Middle frontal gyrus (tissue), 1 donor: ENCODE measurements around the gene MYO1C.
"Not testable (repeated sequence)": the region's sequence is repeated elsewhere in the genome, so short reads cannot be mapped to it uniquely, and the experiment has no call there.

Source experiments
- DNase-seq: peaks from one replicate; pipeline ENCODE4 v3.0.0-alpha.2; 2015; ENCODE audit warnings: low spot score; ENCODE audit errors: extremely low spot score

MYO1C gene

DNA sequence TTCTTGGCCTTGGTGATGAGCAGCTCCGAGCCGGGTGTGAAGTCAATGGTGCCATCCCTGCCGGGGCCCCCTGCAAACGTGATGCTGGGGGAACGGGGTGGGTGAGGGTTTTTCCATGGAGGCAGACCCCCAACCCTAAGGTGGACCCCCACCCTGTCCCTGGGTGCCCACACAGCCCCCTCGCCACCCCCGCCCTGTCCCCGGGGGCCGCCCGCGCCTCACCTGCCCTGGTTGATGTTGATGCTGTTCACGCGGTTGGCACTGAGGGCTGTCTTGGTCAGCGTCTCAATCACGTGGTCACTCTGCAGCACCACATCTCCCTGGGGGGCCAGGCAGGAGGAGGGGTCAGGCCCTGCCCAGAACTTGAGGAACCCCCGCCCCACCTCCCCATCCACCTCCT, 25.2 kb downstream of the MYO1C start:
- DNase-seq, result no peak

DNA sequence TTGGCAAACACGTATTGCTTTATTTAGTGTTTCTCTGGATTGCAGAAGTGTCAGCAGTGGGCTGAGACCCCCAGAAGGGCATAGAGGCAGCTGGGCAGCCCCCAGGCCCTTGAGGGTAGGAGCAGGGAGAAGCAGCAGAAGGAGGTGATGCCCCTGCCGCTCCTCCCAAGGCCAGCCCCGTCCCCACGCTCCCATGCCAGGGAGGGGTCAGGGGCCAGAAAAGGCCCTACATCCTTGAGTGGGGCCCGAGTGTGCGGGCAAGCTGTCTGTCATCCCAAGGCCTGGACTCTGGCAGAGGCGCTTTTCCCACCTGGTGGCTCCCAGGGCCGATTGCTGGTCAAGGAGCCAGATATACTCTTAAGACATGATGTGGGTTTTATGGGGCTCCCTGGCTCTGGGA, 28.3 kb downstream of the MYO1C start:
- no peak for DNase-seq

DNA sequence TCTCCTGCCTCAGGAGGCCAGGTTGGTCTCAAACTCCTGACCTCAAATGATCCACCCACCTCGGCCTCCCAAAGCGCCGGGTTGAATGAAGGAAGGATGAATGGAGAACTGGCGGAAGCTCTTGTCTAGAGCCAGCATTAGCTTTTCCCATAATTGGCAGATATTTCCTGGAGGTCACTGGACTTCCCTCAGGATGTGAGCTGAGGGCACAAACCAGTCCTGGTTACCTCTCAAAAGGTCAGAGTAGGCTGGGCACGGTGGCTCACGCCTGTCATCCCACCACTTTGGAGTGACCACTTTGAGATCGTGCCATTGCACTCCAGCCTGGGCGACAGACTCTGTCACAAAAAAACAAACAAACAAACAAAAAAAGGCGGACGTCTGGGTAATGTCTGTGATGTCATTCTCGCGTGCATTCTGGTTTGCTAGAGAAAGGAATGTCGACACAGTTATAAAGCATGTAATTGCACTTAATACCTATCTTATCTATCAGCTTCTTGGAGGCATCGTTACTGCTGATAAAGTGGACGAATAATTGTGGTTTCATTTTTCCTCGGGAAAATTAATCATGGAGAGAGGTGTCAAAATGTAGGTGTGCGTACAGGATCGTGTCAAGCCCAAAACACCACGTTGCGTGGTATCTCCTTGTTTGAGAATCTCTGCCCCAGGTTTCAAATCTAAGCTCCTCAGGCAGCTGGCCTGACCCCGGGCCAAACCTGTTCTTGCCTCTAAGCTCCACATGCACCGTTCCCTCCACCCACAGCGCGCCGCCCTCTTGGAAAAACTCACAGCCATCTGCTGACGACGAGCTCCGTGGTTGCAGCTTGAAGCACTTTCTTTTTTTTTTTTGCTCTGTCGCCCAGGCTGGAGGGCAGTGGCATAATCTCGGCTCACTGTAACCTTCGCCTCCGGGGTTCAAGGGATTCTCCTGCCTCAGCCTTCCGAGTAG, 30.0 kb downstream of the MYO1C start:
- DNase-seq, result no peak

DNA sequence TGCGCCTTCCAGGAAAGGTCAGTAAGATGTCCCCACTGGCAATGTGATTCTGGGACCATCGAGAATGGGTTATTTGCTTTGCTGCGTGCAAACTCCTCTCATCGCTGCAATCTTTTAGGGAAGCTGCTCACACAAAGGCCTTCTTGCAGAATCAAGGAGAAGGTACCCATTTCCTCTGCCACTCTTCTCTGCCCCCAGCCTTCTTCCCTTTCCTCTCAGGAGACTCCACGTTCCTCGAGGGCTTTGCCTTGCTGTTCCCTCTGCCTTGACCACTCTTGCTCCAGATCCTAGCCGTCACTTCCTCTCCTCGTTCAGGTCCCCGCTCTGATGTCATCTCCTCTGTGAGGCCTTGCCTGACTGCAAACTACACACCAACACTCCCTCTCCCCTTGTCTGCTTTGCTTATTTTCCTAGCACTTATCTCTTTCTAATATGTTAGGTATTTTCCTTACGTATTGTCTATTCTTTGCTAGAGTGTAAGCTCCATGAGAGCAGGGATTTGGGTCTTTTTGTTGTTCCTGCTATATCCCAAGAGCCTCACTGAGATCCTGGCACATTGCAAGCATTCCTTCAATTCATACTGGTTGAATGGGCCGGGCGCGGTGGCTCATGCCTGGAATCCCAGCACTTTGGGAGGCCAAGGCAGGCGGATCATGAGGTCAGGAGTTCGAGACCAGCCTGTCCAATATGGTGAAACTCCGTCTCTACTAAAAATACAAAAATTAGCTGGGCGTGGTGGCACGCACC, 31.1 kb downstream of the MYO1C start:
- DNase-seq, result no peak

DNA sequence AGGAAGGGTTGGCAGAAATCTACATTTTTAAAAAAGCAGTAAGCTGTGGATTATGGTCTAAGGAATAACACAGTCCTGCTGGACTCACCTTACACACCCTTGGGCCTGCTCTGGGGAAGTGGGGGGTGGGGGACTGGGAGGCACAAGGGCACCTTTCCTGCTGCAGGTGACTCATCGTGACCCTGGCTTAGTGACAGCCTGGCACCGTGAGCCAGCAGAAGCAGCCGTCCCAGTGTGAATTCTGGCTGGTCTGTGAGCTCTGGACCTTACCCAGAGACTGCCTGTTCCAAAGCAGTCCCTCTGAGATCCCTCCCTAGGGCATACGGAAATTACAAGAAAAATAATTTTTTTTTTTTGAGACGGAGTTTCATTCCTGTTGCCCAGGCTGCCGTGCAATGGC, 32.3 kb downstream of the MYO1C start:
- no peak for DNase-seq

DNA sequence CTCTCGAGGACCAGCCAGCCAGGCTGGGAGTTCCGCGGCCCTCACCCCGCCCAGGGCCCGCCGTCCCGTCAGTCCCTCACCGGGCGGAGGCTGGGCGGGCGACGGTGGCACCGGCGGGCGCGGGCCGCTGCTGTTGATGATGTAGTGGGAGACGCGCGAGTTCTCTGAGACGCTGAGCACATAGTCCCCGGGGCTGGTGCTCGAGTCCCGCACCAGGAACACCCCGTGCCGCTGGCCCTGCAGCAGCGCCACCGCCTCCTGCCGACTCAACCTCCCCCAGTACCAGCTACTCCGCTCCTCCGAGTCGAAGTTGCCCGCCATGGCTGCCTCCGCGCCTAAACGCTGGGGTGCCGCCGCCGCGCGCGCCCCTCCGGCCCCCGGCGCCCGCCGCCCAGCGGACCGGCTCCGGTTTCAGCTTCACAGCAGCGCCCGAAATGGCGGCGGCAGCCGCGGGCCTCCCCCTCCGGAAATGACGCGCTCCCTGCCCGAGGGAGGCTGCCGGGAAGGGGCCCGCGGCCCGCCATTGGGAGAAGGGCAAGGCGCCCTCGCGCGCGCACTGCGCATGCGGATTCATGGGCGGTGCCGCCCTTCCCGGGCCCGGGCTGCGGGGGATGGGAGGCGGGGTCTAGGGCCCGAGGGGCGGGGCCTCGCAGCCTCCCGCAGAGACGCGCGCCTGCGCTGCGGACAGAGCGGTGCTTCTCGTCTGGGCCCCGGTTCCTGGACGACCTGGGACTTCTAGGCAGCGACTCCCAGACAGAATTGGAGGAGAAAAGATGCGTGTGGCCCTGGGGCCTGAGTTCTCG, 36.5 kb downstream of the MYO1C start, which contains the start of gene CRK:
Gene CRK (minus strand): TSS at position 436 of the 803 bp plus-strand sequence. CDS start 115 bp downstream, at position 321.
- DNase-seq, result peak; percentile 94

DNA sequence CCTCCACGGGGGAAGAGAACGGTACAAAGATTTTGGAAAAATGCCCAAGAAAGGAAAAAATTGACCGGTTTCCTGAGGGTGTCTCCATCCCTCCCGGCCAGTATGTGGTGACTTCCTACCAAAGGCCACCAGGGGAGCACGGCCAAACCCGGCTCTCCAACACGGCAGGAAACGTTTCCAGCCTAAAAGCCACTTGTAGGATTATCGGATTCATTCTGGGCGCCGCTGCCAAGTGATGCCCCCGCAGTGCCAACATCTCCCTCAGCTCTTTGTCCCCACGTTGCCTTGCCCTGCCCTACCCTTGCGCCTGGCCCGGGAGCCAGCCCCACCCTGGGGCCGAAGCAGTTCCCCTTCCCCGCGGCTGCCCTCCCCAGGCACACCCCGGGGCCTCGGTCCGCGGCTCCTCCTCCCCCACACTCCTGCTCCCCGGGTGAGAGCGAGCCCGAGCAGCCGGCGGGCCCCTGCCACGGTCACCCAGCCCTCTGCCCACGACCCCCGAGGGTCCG, 37.1 kb downstream of the MYO1C start:
- DNase-seq, result no peak

DNA sequence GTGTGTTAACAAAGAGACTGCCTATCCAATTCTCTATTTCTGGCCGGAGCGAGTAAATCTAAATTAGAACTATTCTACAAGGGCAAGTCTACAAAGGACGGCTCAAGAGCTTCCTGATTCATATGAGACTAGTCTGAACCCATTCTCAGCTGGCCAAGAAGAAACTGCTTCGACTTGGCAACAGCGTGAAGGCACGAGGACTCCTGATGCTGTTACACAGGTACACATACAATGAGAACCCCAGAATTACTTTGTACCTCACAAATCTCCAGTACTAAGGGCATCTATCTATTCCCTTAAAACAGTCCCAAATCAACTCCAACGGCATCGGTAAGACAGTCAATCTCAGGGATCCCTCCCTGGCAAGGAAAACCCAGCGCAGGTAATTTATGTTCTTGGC, 37.9 kb downstream of the MYO1C start:
- no peak for DNase-seq

DNA sequence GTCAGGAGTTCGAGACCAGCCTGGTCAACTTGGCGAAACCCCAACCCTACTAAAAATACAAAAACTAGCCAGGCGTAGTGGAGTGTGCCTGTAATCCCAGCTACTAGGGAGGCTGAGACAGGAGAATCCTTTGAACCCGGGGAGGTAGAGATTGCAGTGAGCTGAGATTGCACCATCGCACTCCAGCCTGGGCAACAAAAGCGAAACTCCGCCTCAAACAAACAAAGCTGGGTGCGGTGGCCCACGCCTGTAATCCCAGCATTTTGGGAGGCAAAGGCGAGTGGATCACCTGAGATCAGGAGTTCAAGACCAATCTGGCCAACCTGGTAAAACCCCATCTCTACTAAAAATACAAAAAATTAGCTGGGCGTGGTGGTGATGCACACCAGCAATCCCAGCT, 38.8 kb downstream of the MYO1C start:
- not testable (repeated sequence) for DNase-seq

DNA sequence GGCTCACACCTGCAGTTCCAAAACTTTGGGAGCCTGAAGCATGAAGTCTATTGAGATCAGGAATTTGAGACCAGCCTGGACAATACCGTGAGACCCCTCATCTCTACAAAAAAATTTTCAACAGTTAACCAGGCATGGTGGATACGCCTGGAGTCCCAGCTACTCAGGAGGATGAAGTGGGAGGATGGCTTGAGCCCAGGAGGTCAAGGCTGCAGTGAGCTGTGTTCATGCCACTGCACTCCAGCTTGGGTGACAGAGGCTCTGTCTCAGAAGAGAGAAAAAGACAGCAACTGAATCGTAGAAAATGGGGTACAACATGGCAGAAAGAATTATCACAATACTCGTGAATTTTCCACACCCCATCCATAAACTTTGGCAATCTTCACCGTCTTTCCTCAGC, 39.6 kb downstream of the MYO1C start:
- no peak for DNase-seq

DNA sequence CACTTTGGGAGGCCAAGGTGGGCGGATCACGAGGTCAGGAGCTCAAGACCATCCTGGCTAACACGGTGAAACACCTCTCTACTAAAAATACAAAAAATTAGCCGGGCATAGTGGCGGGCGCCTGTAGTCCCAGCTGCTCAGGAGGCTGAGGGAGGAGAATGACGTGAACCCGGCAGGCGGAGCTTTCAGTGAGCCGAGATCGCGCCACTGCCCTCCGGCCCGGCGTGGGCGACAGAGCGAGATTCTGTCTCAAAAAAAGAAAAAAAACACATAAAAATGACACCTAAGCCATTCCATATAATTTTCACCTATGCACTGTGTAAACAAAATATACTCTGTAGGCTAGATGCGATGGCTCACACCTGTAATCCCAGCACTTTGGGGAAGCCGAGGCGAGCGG, 42.2 kb downstream of the MYO1C start:
- not testable (repeated sequence) for DNase-seq

DNA sequence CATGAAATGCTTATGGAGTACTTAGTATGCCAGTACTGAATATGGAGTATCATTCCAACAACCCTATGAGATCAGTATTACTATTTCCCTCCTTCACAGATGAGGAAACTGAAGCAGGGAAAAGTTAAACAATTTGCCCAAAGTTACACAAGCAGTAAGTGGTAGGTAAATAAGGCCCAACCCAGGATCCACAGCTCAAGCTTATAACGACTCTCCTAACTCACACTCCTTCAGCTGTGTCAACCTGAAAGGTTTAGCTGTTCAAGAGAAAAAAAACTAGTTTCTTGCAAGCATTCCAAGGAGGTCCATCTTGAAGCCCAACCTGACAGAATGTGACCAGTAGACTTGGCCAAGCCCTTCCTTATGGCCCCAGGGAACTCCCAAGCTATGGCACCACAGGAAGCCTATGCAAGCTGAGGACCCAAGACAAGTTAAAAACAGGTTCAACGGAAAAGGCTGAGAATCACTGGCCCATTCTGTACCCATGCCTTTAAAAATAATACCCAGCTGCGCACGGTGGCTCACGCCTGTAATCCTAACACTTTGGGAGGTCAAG, 43.0 kb downstream of the MYO1C start:
- DNase-seq, result no peak

DNA sequence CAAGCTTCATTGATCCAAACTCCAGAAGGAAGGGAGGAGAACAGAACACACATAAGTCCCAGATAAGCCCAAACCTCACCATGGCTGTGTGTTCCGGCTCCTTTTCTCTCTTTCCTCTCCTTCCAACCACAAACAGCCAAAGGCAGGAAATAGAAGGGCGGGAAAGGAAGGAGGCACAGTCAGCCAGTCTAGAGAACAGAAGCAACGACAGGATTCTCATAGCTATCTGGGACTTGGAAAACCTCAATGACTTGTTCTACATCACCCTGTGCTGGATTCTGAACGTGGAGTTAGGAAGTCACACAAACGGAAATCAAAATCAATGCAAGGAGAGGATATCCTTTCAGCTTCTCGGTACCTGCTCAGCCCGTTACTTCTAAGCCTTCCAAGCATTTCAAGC, 45.4 kb downstream of the MYO1C start:
- DNase-seq, result no peak

DNA sequence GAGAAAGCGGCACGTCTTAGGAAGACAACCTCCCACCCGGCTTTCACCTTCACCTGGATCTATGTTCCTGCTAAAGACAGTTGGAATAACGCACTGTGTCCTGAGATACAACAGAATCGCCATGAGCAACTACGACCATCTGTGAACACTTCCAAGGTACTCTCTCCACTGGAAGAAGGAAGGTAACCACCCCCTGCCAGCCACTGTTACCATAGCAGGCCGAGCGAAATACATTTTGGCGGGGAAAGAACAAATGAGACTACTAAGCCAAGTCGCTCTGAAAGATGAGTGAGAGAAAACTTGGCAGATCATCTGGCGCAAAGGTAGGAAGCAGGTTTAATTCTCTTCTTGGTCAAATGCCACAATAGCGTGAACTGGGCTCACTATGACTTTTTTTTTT, 46.3 kb downstream of the MYO1C start:
- no peak for DNase-seq

DNA sequence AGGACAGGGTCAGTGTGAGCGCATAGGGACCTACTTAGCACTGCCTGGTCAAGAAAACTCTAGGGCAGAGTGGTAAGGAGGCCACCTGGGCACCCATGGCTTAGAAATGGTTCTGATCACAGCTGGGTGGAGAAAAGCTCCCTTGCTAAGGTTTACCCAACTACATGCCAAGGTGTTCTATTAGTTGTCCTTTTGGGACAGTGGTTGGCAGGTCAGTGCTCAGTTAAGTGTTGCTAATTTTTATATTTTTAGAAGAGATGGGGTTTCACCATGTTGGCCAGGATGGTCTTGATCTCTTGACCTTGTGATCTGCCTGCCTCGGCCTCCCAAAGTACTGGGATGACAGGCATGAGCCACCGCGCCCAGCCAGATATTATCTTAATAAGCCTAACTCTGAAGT, 46.8 kb downstream of the MYO1C start:
- not testable (repeated sequence) for DNase-seq

DNA sequence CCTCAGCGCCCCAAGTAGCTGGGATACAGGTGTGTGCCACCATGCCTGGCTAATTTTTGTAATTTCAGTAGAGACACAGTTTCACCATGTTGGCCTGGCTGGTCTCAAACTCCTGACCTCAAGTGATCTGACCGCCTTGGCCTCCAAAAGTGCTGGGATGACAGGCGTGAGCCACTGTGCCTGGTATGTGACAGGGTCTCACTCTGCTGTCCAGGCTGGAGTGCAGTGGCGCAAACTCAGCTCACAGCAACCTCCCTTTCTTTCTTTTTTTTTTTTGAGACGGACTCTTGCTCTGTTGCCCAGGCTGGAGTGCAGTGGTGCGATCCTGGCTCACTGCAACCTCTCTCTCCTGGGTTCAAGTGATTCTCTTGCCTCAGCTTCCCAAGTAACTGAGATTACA, 49.8 kb downstream of the MYO1C start:
- DNase-seq, result not testable (repeated sequence)

DNA sequence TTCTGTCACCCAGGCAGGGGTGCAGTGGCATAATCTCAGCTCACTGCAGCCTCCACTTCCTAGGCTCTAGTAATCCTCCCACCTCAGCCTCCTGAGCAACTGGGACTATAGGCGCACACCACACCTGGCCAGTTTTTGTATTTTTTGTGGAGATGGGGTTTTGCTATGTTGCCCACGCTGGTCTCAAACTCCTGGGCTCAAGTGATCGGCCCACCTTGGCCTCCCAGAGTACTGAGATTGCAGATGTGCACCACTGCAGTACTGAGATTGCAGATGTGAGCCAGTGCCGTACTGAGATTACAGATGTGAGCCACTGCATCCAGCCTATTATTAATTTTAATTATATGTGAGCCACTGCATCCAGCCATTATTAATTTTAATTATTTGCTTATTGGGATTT, 50.3 kb downstream of the MYO1C start:
- no peak for DNase-seq

DNA sequence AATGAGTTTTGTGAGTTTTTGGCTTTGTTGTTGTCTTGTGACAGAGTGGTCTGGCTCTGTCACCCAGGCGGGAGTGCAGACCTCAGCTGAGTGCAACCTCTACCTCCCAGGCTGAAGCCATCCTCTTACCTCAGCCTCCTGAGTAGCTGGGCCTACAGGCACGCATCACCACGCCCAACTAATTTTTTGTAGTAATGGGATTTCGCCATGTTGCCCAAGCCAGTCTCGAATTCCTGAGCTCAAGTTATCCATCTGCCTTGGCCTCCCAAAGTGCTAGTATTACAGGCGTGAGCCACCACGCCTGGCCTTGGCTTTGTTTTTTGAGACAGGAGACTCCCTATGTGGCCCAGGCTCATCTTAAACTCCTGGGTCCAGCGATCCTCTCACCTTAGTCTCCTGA, 51.6 kb downstream of the MYO1C start:
- DNase-seq, result no peak

DNA sequence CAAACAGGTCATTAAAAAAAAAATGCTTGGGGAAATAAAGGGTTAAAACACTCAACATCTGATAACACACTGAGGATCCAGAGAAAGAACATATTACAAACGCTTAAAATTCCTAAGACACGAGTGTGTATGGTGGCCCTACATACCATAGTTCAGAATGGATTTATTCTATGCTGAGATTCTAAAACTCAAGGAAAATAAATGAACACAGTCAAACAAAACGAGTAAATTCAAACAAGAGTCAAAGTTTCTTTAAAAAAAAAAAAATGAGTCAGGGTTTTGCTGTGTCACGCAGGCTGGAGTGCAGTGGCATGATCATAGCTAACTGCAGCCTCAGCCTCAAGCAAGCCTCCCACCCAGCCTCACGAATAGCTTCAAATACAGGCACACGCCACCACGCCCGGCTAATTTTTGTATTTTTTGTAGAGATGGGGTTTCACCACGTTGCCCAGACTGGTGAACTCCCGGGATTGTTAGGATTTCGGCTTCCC, 53.8 kb downstream of the MYO1C start:
- no peak for DNase-seq

DNA sequence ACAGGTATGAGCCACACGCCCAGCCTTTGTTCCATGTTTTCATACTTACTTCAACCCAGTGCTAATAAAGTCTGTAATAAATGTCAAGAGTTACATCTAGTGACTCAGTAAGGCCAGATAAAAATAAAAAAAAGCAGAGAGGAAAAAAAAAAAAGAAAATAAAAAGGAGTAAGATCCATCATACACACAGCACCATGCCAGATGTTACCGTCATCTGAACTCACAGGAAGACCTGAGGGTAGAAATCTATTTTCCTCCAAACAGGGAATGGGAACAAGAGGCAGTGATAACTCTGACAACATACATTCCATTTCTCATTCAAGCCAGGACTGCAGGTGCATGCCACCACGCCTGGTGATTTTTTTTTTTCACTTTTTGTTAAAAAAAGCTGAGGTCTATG, 57.2 kb downstream of the MYO1C start:
- no peak for DNase-seq

DNA sequence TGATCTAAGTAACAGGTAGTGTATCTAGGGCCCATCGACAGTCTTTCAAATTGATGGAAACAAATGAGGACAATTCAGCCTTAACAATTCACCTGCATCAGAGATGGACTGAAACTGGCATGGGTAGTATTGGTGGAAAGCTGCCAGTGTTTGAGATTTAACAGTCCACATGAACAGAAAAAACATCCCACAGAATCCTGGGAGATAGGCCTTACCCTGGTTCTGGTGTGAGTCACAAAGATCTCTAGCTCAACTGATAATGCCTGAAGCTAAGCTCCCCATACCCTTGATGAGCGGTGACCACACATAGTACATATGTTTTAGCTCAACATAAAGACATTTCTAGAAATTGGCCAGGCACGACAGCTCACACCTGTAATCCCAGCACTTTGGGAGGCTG, 58.3 kb downstream of the MYO1C start:
- DNase-seq, result no peak
